ENCODE data around the gene TMEM120B.

Gene TMEM120B

DNA sequence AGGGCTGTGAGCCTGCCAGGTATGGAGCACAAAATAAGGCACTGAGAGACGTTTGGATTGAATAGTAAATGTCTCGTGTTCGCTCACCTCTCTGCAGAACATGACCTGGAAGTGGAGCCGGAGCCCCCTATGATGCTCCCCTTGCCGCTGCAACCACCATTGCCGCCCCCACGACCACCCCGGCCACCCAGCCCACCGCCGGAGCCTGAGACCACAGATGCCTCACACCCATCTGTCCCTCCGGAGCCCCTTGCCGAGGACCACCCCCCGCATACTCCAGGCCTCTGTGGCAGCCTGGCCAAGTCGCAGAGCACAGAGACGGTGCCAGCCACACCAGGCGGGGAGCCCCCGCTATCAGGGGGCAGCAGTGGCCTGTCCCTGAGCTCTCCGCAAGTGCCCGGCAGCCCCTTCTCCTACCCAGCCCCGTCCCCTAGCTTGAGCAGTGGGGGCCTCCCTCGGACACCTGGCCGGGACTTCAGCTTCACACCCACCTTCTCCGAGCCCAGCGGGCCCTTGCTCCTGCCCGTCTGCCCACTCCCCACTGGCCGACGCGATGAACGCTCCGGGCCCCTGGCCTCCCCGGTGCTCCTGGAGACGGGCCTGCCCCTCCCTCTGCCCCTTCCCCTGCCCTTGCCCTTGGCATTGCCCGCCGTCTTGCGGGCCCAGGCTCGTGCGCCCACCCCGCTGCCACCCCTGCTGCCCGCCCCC, 110.0 kb downstream of the TMEM120B start:
- no peak overlapping the region for H3K4me3 ChIP-seq (ENCODE audit: low read depth, low read length)
- TF ChIP-seq, protein P1, sequence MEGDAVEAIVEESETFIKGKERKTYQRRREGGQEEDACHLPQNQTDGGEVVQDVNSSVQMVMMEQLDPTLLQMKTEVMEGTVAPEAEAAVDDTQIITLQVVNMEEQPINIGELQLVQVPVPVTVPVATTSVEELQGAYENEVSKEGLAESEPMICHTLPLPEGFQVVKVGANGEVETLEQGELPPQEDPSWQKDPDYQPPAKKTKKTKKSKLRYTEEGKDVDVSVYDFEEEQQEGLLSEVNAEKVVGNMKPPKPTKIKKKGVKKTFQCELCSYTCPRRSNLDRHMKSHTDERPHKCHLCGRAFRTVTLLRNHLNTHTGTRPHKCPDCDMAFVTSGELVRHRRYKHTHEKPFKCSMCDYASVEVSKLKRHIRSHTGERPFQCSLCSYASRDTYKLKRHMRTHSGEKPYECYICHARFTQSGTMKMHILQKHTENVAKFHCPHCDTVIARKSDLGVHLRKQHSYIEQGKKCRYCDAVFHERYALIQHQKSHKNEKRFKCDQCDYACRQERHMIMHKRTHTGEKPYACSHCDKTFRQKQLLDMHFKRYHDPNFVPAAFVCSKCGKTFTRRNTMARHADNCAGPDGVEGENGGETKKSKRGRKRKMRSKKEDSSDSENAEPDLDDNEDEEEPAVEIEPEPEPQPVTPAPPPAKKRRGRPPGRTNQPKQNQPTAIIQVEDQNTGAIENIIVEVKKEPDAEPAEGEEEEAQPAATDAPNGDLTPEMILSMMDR (IDR thresholded peaks at IDR 0.05; ENCODE audit: low read depth, low read length, missing control alignments) = no peak
- in situ Hi-C loops (cut with HindIII; ENCODE audit: low sequenced_read_pairs) = no loop called here
- DNase-seq (ENCODE audit: low read depth) = no peak

DNA sequence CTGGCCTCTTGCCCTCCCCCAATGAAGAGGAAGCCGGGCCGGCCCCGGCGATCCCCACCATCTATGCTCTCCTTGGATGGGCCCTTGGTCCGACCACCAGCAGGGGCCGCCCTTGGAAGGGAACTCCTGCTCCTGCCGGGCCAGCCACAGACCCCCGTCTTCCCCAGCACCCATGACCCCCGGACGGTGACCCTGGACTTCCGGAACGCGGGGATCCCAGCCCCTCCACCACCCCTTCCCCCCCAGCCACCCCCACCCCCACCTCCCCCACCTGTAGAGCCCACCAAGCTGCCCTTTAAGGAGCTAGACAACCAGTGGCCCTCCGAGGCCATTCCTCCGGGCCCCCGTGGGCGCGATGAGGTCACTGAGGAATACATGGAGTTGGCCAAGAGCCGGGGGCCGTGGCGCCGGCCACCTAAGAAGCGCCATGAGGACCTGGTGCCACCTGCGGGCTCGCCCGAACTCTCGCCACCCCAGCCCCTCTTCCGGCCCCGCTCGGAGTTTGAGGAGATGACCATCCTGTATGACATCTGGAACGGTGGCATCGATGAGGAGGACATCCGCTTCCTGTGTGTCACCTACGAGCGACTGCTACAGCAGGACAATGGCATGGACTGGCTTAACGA, 110.7 kb downstream of the TMEM120B start:
- TF ChIP-seq, protein P1 (IDR thresholded peaks at IDR 0.05; ENCODE audit: low read depth, low read length, missing control alignments) = no peak

DNA sequence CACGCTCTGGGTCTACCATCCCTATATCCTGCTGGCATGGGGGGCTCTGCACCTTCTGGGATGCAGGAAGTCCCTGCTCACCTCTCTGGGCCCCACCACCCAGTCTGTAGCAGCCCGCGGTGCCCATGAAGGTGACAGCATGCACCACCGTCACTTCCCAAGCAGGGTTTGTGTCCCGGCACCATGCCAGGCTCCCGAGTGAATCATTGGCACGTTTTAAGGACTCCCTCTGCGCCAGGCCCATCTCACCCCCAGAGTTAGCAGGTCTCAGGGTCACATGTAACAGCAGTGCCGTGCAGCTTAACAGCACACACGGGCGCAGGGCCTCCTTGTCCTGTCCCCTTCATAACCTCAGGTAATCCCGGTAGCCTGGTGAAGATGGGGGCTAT, 111.2 kb downstream of the TMEM120B start:
- no peak for DNase-seq (ENCODE audit: low read depth)
- in situ Hi-C loops (cut with HindIII; ENCODE audit: low sequenced_read_pairs) = no loop called here
- H3K4me3 ChIP-seq (ENCODE audit: low read depth, low read length) = no peak overlapping the region
- TF ChIP-seq, protein P1 (IDR thresholded peaks at IDR 0.05; ENCODE audit: low read depth, low read length, missing control alignments) = no peak

More for the DNA sequence above, 110.7 kb downstream of the TMEM120B start:
- no peak for DNase-seq (ENCODE audit: low read depth)
- H3K4me3 ChIP-seq (ENCODE audit: low read depth, low read length) = no peak overlapping the region
- in situ Hi-C loops (cut with HindIII; ENCODE audit: low sequenced_read_pairs) = no loop called here

DNA sequence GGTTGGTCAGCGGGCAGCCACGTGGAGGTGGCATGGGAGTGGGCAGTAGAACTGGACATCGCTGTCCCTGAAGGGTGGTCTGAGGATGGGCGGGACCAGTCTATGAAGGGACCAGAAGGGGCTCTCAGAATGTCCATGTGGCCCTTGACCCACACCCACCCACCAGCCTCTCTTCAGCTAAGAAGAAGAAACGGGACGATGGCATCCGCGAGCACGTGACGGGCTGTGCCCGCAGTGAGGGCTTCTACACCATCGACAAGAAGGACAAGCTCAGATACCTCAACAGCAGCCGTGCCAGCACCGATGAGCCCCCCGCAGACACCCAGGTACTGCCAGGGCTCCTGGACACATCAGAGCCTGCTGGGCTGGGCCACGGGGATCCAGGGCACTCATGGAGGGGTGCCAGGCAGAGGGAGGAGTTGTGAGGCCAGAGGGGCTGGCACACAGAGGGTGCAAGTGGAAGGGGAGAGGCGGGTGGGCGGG, 112.5 kb downstream of the TMEM120B start:
- H3K4me3 ChIP-seq (ENCODE audit: low read depth, low read length) = no peak overlapping the region
- no peak for DNase-seq (ENCODE audit: low read depth)
- in situ Hi-C loops (cut with HindIII; ENCODE audit: low sequenced_read_pairs) = no loop called here
- TF ChIP-seq, protein P1 (IDR thresholded peaks at IDR 0.05; ENCODE audit: low read depth, low read length, missing control alignments) = no peak

DNA sequence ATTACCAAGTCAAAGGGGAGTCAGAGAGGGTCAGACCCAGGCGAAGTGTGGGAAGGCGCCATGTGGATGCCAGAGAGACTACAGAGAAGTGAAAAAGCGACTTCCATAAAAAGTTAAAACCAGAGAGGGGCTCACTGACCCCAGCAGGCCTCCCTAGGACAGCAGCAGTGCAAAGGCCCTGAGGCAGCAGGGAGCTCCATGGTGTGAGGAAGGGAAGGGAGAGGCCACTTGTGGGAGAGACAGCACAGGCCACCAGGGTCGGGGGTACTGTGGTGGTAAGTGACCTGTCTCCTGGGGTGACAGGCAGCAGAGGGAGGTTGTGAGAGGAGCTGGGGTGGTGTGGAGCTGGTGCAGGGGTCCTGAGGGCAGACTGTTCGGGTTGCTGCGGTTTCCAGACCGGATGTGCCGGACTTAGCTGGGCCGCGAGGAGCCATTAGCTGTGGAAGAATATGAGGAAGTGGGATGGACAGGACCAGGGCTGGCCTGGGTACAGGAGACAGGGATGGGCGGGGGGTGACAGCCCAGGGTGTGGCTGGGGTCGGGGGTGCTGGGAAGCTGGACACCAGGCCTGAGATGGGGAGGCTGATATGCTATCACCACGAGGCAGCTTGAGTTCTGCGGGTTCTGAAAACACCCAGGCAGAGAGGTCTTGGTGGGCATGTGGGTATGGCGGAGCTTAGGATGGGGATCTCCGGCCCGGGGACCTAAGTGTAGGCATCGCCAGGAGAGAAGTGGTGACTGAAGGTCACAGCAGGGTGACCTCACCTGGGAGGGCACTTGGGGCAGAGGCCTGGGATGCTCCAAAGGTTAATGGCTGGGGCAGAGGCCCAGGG, 114.0 kb downstream of the TMEM120B start:
- DNase-seq (ENCODE audit: low read depth) = no peak
- in situ Hi-C loops (cut with HindIII; ENCODE audit: low sequenced_read_pairs) = no loop called here
- TF ChIP-seq, protein P1 (IDR thresholded peaks at IDR 0.05; ENCODE audit: low read depth, low read length, missing control alignments) = no peak
- no peak overlapping the region for H3K4me3 ChIP-seq (ENCODE audit: low read depth, low read length)

DNA sequence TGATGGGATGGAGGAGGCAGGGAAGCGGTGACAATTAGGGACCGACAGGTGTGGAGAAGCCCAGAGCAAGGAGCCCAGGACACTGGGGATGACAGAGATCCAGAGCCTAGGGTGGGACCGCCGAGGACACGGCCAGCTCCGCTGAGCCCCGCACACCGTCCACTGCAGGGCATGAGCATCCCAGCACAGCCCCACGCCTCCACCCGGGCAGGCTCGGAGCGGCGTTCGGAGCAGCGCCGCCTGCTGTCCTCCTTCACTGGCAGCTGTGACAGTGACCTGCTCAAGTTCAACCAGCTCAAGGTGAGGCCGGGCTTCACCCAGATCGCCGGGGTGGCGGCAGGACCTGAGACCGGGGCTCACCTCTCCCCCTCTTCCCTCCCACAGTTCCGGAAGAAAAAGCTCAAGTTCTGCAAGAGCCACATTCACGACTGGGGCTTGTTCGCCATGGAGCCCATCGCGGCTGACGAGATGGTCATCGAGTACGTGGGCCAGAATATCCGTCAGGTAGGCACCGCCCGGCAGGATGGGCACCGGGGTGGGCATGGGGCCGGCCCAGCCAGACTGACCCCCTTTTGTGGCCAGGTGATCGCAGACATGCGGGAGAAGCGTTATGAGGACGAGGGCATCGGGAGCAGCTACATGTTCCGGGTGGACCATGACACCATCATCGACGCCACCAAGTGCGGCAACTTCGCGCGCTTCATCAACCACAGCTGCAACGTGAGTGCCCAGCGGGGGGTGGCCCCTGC, 115.0 kb downstream of the TMEM120B start:
- TF ChIP-seq, protein P1 (IDR thresholded peaks at IDR 0.05; ENCODE audit: low read depth, low read length, missing control alignments) = no peak
- in situ Hi-C loops (cut with HindIII; ENCODE audit: low sequenced_read_pairs) = no loop called here
- H3K4me3 ChIP-seq (ENCODE audit: low read depth, low read length) = no peak overlapping the region
- no peak for DNase-seq (ENCODE audit: low read depth)

Measured in astrocyte of the cerebellum (primary cell).